Tibial nerve (tissue), 4 donors: Measurements from ENCODE around the gene PRSS50.

Experiments
- EP300 ChIP-seq, 2 donors: sonication (generic); formaldehyde crosslinking; IDR thresholded peaks; one replicate each; pipeline ENCODE4 v1.6.1; 2017; ENCODE audit warnings: antibody characterized with exemption in 2 of 2, mild to moderate bottlenecking in 1 of 2
- POLR2A ChIP-seq, 2 donors: fragments of 450-650 bp; IDR thresholded peaks; one replicate each; pipeline ENCODE4 v1.6.1; 2017; ENCODE audit warnings: antibody characterized with exemption in 2 of 2, mild to moderate bottlenecking in 2 of 2, moderate library complexity in 2 of 2
- TF ChIP-seq, protein P1 (sequence below), 5 experiments: fragments of 200-600 bp in 3 of 5; fragments of 450-650 bp in 2 of 5; sonication (generic) in 3 of 5; IDR thresholded peaks; one replicate each; pipeline ENCODE4 v1.5.1; 2016 to 2019; ENCODE audit warnings: antibody characterized with exemption in 5 of 5, mild to moderate bottlenecking in 3 of 5, moderate library complexity in 2 of 5

DNA sequence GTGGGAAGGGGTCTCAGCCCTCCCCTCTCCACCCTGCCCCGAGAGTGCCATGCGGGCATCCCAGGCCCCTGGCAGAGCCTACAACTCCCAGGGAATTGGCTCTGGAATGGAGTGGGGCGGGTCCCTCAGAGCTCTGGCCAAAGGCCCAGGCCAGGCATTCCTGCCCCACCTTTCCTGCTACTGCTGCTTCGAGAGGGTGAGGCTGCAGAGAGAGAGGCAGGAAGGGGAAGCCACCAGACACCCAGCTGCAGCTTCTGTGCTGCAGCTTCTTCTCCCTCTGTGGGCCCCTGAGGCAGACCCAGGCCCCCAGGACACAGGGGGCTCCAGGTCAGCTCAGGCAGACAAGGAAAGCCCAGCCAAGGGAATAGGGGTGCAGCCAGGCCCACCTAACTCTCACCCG lies 26.9 kb downstream of the PRSS50 start:
- TF ChIP-seq, protein P1, sequence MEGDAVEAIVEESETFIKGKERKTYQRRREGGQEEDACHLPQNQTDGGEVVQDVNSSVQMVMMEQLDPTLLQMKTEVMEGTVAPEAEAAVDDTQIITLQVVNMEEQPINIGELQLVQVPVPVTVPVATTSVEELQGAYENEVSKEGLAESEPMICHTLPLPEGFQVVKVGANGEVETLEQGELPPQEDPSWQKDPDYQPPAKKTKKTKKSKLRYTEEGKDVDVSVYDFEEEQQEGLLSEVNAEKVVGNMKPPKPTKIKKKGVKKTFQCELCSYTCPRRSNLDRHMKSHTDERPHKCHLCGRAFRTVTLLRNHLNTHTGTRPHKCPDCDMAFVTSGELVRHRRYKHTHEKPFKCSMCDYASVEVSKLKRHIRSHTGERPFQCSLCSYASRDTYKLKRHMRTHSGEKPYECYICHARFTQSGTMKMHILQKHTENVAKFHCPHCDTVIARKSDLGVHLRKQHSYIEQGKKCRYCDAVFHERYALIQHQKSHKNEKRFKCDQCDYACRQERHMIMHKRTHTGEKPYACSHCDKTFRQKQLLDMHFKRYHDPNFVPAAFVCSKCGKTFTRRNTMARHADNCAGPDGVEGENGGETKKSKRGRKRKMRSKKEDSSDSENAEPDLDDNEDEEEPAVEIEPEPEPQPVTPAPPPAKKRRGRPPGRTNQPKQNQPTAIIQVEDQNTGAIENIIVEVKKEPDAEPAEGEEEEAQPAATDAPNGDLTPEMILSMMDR (IDR thresholded peaks at IDR 0.05): no peak
- TF ChIP-seq EP300 (IDR thresholded peaks at IDR 0.05) (no peak), POLR2A (IDR thresholded peaks at IDR 0.05) (no peak)
